22Rv1 (cell line): ENCODE data around the gene RNF186.

Experiments used
- H3K27ac ChIP-seq: fragments of 450-650 bp; 2 replicates; pipeline ENCODE4 v1.5.1; 2017
- ZFX ChIP-seq: fragments of 450-650 bp; IDR thresholded peaks from 2 replicates; pipeline ENCODE4 v1.6.1; 2017; ENCODE audit warnings: antibody characterized with exemption, borderline replicate concordance
- TF ChIP-seq, protein P1 (sequence below): fragments of 450-650 bp; IDR thresholded peaks from 2 replicates; pipeline ENCODE4 v1.5.1; 2017; ENCODE audit warnings: mild to moderate bottlenecking

The RNF186 gene

DNA sequence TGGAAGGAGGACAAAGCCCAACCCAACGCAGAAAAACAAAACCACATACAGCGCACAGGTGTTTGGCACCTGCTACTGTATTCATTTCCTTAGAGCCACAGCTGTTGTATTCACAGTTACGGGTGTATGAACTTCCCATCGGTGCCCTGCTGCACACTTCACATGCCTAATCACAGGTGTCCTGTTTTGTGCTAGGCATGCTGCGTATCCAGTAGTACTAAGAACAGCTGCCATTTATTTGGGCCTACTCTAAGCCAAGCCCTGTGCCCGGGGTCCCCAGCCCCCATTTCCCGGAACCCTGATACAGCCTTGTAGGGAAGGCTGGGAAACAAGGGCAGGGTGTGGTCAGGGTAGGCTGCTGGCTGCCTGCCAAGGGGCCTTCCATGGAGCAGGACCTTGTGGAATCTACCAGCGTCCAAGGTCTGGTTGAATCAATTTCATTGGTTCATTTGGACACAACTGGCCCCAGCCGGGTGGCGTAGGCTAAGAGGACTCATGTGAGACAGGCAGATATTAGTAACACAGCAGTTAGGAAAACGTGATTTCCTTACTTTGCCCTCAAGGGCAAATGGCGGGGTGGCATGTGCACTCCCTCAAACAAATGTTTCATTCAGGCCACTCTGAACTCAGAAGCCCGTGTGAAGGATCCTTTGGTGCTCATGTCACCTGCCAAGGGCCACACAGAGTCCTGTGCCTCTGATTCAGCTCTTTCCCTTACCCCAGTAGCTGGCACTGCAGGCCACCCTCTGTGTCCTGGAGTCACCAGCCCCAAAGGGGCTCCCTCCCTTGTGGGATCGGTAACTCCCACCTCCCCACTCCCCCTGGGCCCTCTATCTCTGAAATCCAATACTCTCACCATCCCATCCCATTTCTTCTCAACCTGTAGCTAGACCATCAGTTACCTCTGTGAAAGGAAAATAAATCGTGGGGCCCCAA, 986 bp upstream of the RNF186 start:
- TF ChIP-seq, protein P1, sequence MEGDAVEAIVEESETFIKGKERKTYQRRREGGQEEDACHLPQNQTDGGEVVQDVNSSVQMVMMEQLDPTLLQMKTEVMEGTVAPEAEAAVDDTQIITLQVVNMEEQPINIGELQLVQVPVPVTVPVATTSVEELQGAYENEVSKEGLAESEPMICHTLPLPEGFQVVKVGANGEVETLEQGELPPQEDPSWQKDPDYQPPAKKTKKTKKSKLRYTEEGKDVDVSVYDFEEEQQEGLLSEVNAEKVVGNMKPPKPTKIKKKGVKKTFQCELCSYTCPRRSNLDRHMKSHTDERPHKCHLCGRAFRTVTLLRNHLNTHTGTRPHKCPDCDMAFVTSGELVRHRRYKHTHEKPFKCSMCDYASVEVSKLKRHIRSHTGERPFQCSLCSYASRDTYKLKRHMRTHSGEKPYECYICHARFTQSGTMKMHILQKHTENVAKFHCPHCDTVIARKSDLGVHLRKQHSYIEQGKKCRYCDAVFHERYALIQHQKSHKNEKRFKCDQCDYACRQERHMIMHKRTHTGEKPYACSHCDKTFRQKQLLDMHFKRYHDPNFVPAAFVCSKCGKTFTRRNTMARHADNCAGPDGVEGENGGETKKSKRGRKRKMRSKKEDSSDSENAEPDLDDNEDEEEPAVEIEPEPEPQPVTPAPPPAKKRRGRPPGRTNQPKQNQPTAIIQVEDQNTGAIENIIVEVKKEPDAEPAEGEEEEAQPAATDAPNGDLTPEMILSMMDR = no peak
- TF ChIP-seq ZFX = no peak
- H3K27ac ChIP-seq = peak overlapping the region; percentile 88

DNA sequence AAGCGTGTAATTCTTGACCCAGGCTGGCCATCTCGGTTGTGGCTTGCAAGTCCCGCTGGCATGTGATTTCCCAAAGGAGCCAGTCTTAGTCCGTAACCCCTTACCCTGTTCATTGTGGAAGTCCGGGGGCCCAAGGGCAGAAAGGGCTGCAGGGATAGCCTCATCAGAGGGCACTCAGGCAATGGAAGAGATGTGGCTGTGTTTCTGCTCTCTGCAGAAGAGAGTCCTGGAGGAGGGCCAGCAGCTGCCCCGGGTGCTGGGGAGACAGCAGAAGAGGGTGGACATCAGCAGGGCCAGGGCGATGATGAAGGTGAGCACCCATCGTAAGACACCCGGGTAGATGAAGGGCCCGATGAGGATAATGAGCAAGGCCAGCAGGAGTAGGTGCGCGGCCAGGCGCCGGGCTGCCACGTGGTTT, 830 bp downstream of the RNF186 start:
- TF ChIP-seq ZFX = no peak
- TF ChIP-seq, protein P1 = no peak
- no peak overlapping the region; the same call in 1 of the 2 replicates for H3K27ac ChIP-seq

DNA sequence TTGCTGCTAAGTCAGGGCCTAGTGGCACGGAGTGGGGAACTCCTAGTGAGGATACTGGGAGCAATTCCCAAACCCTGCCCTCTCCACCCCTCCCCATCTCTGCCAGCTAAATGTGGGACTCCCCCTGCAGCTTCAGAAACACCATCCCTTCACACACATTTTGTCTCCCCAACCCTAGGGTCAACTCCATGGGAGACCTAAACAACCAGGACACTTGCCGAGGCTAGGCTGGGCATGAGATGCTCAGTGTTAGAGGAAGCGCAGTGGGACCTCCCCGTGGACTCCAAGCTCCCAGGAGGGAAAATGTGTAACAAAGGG, 1.5 kb downstream of the RNF186 start:
- TF ChIP-seq, protein P1 = no peak
- TF ChIP-seq ZFX = no peak
- no peak overlapping the region for H3K27ac ChIP-seq

GRCh38 chr1:19812875-19813642, 2.0 kb downstream of the RNF186 start:
- no peak for TF ChIP-seq ZFX
- TF ChIP-seq, protein P1 = no peak
- no peak overlapping the region for H3K27ac ChIP-seq

- no peak overlapping the region for H3K27ac ChIP-seq
- no peak for TF ChIP-seq ZFX
- TF ChIP-seq, protein P1 = peak; percentile 82
Measured at GRCh38 chr1:19811206-19811851, 3.8 kb downstream of the RNF186 start.

DNA sequence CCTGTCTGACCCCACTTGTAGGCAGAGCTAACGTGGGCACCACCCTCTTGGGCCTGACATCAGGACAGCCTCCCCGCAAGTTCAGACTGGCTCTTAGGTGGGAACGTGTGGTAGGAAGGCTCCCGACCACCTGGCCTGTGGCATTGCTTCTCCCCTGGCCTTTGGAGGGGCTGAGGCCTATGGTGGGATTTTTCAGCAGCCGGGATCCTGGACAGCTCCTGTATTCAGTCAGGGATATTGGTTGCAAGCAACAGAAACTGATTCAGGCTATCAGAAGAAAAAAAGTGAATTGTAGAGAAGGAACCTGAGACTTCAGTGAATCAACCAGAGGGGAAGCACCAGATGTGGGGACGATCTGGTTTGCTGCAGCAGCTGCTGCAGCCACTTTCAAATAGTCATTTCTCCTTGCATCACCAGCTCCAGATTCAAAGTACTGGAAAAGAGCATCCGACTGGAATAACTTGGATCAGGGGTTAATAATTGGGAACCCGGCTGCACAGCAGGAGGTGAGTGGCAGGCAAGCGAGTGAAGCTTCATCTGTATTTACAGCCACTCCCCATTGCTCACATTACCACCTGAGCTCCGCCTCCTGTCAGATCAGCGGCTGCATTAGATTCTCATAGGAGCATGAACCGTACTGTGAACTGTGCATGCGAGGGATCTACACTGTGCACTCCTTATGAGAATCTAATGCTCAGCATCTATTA, 5.9 kb downstream of the RNF186 start:
- TF ChIP-seq ZFX = no peak
- TF ChIP-seq, protein P1 = no peak
- H3K27ac ChIP-seq = peak overlapping the region; percentile 47
